Esophagus squamous epithelium (tissue), 5 donors: ENCODE results near the gene PTPRCAP. TPM values are rescaled to one million over a fixed set of nuclear protein-coding genes. Genes with fewer than 3 reads are reported as not detected.

ENCODE experiments used
- DNase-seq: peaks from one replicate; lab custom pipeline; 2025; lab: John Stamatoyannopoulos, UW
- H3K27ac ChIP-seq, 4 donors: fragments of 200-600 bp; sonication (generic); one replicate each; pipeline ENCODE4 v1.5.1; 2016 to 2019; ENCODE audit warnings: mild to moderate bottlenecking in 1 of 4
- H3K27me3 ChIP-seq, 4 donors: fragments of 200-600 bp; sonication (generic); 1 replicate in 3 of 4; 2 replicates in 1 of 4; pipeline versions ENCODE4 v1.5.1 to v1.6.0; 2017 to 2021; ENCODE audit warnings: antibody characterized with exemption in 1 of 4
- H3K36me3 ChIP-seq, 3 donors: fragments of 200-600 bp; sonication (generic); one replicate each; pipeline ENCODE4 v1.5.1; 2016 to 2019
- H3K4me1 ChIP-seq, 3 donors: fragments of 200-600 bp; sonication (generic); one replicate each; pipeline ENCODE4 v1.5.1; 2017 to 2019
- H3K4me3 ChIP-seq, 4 donors: fragments of 200-600 bp; sonication (generic); 1 replicate in 3 of 4; 2 replicates in 1 of 4; pipeline ENCODE4 v1.5.1; 2016 to 2019; ENCODE audit warnings: mild to moderate bottlenecking in 2 of 4, moderate library complexity in 1 of 4
- H3K9me3 ChIP-seq, 3 donors: fragments of 200-600 bp; sonication (generic); one replicate each; pipeline ENCODE4 v1.5.1; 2016 to 2019
- CTCF ChIP-seq, 6 experiments: fragments of 450-650 bp in 4 of 6; fragments of 200-600 bp in 2 of 6; sonication (generic) in 2 of 6; IDR thresholded peaks; one replicate each; pipeline ENCODE4 v1.5.1; 2016 to 2019; ENCODE audit warnings: antibody characterized with exemption in 6 of 6, mild to moderate bottlenecking in 4 of 6, moderate library complexity in 4 of 6
- POLR2A ChIP-seq, 4 donors: fragments of 450-650 bp; IDR thresholded peaks; one replicate each; pipeline ENCODE4 v1.6.1; 2017; ENCODE audit warnings: antibody characterized with exemption in 4 of 4, mild to moderate bottlenecking in 4 of 4, moderate library complexity in 3 of 4
- WGBS, 2 donors: methylation state at CpG; one replicate each; pipeline ENCODE4 v1.1.5; 2018; 5-methylcytosine and 5-hydroxymethylcytosine counted together
- intact Hi-C: fragments of 100-400 bp; cut with DNase I; formaldehyde crosslinking; loops from one replicate; pipeline ENCODE4 v1.15.0; 2022
- total RNA-seq, 4 donors: library from RNA; depleted of rRNA; stranded (reverse); fragments of >200 nt; gene quantifications; one replicate each; pipeline ENCODE4 v1.1.0, GENCODE V29; 2016
- donor health status: DM: yes; HTN: yes; CAD: no.

The PTPRCAP gene
- total RNA-seq, 4 donors from 2014 or later = 5.9 to 14.1 (median 6.8) TPM

DNA sequence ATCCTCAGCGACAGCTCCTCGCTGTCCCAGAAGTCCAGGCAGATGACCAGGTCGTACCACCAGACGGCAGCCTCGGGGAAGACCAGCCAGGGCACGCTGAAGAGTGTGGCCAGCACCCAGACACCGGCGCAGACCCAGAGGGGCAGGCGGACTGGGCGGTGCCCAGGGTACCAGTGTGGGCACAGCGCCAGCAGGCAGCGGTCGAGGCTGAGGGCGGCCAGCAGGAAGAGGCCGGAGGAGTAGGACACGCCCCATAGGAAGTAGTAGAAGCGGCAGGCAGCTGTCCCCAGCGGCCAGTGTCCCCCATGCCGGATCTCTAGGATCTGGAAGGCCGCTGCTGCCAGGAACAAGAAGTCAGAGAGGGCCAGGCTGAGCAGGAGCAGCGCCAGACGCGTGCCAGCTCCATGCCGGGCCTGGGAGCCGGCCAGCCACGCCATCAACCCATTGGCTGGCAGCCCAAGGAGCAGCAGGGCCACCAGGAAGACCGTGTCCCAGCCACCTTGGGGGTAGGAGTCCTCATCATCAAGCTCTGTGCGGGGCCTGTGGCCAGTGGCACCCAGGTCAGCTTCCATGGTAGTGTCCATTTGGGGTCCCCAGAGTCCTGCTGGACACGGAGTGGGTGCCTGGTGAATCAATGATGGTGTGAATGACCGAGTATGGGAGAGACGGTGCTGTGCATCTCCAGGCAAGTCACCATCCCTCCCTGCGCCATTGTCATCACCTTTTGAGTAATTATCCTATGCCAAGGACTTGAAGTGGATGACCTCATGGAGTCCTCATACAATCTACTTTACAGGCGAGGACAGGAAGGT lies 14.9 kb upstream of the PTPRCAP start, which contains the start of gene GPR152:
Gene GPR152 (minus strand): TSS at position 589 of the 812 bp plus-strand sequence. CDS start 5 bp downstream, at position 584.
- Histone ChIP-seq H3K27ac (peak within 1 kb of the TSS in 2 of 4 donors; percentile 54 to 67), H3K4me1 (peaks cover 0 to 17% (median 0%) of the 10 kb centered on the region in 3 donors), H3K4me3 (peak within 1 kb of the TSS in 1 of 4 donors; percentile 31), H3K36me3 (no peaks in the 10 kb centered on the region), H3K27me3 (no peaks in the 10 kb centered on the region), H3K9me3 (no peaks in the 10 kb centered on the region)
- DNase-seq = no peak
- 76 to 92% methylated on average over 6 to 23 of the region's 33 CpGs for WGBS, 2 donors
- TF ChIP-seq POLR2A (IDR thresholded peaks at IDR 0.05) (no peak), CTCF (IDR thresholded peaks at IDR 0.05) (no peak)
- intact Hi-C loops = no loop called here

- TF ChIP-seq CTCF (IDR thresholded peaks at IDR 0.05) (no peak), POLR2A (IDR thresholded peaks at IDR 0.05) (no peak)
- H3K27me3 ChIP-seq = no peaks in the 10 kb centered on the region
- DNase-seq = no peak
- H3K4me3 ChIP-seq = no peak overlapping the region
- peak overlapping the region in 2 of 4 donors; percentile 54 to 67 for H3K27ac ChIP-seq
- no peaks in the 10 kb centered on the region for H3K36me3 ChIP-seq
- H3K9me3 ChIP-seq = no peaks in the 10 kb centered on the region
- peaks cover 0 to 17% (median 0%) of the 10 kb centered on the region in 3 donors for H3K4me1 ChIP-seq
- intact Hi-C loops = no loop called here
- WGBS, 2 donors = 81 to 100% methylated on average over 3 to 4 of the region's 14 CpGs
Observed at GRCh38 chr11:67451658-67451976, 14.1 kb upstream of the PTPRCAP start.

DNA sequence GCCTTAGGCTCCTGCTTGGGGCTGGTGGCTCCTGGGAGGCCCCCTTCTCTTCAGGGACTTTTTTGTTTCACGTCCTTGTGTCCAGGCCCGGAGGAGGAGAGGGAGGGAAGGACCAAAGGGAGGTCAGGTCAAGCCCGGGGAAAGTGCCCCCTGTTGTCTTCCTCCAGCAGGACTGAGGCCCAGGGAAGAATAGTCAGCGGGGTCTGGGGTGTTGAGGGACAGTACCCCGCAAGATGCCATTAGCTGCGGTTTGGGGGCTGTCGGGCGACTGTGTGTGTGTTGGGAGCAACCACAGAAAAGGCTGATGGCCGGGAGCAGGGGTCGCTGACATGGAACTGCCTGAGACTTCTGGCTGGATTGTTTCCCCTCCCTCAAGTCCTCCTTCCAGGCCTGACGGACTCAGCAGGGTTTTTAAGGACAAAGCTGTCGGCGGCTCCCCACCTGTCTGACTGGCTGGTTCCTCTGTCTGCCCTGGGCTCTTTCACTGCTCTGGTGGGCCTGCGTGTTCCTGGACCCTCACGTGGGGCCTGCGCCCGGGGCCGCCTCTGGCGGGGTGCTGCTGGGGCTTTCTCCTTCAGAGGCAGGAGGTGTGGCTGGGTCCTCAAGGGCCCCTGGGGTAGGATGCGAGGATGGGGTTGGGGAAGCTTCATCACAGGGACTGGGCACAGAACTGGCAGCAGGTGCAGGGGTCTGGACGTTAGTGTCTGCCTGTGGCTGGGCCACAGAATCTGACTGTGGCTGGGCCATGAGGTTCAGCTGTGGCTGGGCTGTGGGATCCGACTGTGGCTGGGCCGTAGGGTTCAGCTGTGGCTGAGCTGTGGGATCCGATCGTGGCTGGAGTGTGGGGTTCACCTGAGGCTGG lies 13.5 kb upstream of the PTPRCAP start:
- H3K27me3 ChIP-seq = no peaks in the 10 kb centered on the region
- TF ChIP-seq POLR2A (IDR thresholded peaks at IDR 0.05) (no peak), CTCF (IDR thresholded peaks at IDR 0.05) (no peak)
- no peak overlapping the region for H3K4me3 ChIP-seq
- DNase-seq = no peak
- H3K27ac ChIP-seq = no peak overlapping the region
- intact Hi-C loops = no loop called here
- H3K4me1 ChIP-seq = peaks cover 0 to 17% (median 0%) of the 10 kb centered on the region in 3 donors
- H3K9me3 ChIP-seq = no peaks in the 10 kb centered on the region
- 87 to 98% methylated on average over 7 to 12 of the region's 25 CpGs for WGBS, 2 donors
- H3K36me3 ChIP-seq = no peaks in the 10 kb centered on the region

GRCh38 chr11:67449116-67449844 lies 11.8 kb upstream of the PTPRCAP start:
- H3K27me3 ChIP-seq = no peaks in the 10 kb centered on the region
- no peak overlapping the region for H3K4me3 ChIP-seq
- TF ChIP-seq CTCF (IDR thresholded peaks at IDR 0.05) = no peak
- TF ChIP-seq POLR2A (IDR thresholded peaks at IDR 0.05) = no peak
- no peaks in the 10 kb centered on the region for H3K36me3 ChIP-seq
- intact Hi-C loops = no loop called here
- no peak for DNase-seq
- no peaks in the 10 kb centered on the region for H3K9me3 ChIP-seq
- WGBS, 2 donors = 54 to 62% methylated on average over 7 to 9 of the region's 9 CpGs
- H3K27ac ChIP-seq = no peak overlapping the region
- peaks cover under 1 to 30% (median 7%) of the 10 kb centered on the region in 3 donors for H3K4me1 ChIP-seq
